Mesodermal cell (in vitro differentiated cells): ENCODE results near the gene ZNF469. TPM values are rescaled to one million over a fixed set of nuclear protein-coding genes. Genes with fewer than 3 reads are reported as not detected.

Experiments
- H3K27ac ChIP-seq: 2 replicates; pipeline ENCODE4 v1.7.0; 2013; ENCODE audit warnings: mild to moderate bottlenecking, low read depth, low read length, moderate library complexity; ENCODE audit not compliant: severe bottlenecking
- H3K36me3 ChIP-seq: 2 replicates; pipeline ENCODE4 v1.7.1; 2013; ENCODE audit warnings: mild to moderate bottlenecking, low read length, moderate library complexity; ENCODE audit not compliant: control insufficient read depth, insufficient read depth
- H3K4me1 ChIP-seq: one replicate; pipeline ENCODE4 v1.7.1; 2013; ENCODE audit warnings: mild to moderate bottlenecking, low read length; ENCODE audit not compliant: insufficient read depth, control insufficient read depth, poor library complexity, severe bottlenecking
- H3K4me3 ChIP-seq: 2 replicates; pipeline ENCODE4 v1.7.0; 2013; ENCODE audit warnings: low read length, control low read depth, mild to moderate bottlenecking; ENCODE audit not compliant: insufficient read depth, poor library complexity, severe bottlenecking; ENCODE audit errors: extremely low read depth
- H3K9me3 ChIP-seq: 2 replicates; pipeline ENCODE4 v1.7.1; 2013; ENCODE audit warnings: mild to moderate bottlenecking, low read length, moderate library complexity; ENCODE audit not compliant: control insufficient read depth
- WGBS, 2 experiments: methylation state at CpG; one replicate each; pipeline ENCODE4 v1.1.5; 2013; ENCODE audit warnings: missing lambda C conversion rate in 2 of 2; ENCODE audit not compliant: insufficient coverage in 2 of 2; 5-methylcytosine and 5-hydroxymethylcytosine counted together
- polyA plus RNA-seq, 2 experiments: library from polyadenylated mRNA; stranded (reverse); fragments of 50-300 nt; gene quantifications; one replicate each; pipeline ENCODE4 v1.2.3, GENCODE V29; 2013

The ZNF469 gene, protein sequence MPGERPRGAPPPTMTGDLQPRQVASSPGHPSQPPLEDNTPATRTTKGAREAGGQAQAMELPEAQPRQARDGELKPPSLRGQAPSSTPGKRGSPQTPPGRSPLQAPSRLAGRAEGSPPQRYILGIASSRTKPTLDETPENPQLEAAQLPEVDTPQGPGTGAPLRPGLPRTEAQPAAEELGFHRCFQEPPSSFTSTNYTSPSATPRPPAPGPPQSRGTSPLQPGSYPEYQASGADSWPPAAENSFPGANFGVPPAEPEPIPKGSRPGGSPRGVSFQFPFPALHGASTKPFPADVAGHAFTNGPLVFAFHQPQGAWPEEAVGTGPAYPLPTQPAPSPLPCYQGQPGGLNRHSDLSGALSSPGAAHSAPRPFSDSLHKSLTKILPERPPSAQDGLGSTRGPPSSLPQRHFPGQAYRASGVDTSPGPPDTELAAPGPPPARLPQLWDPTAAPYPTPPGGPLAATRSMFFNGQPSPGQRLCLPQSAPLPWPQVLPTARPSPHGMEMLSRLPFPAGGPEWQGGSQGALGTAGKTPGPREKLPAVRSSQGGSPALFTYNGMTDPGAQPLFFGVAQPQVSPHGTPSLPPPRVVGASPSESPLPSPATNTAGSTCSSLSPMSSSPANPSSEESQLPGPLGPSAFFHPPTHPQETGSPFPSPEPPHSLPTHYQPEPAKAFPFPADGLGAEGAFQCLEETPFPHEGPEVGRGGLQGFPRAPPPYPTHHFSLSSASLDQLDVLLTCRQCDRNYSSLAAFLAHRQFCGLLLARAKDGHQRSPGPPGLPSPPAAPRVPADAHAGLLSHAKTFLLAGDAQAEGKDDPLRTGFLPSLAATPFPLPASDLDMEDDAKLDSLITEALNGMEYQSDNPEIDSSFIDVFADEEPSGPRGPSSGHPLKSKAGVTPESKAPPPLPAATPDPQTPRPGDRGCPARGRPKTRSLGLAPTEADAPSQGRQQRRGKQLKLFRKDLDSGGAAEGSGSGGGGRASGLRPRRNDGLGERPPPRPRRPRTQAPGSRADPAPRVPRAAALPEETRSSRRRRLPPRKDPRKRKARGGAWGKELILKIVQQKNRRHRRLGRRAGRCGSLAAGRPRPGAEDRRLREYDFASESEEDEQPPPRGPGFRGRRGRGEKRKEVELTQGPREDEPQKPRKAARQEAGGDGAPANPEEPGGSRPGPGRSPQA (N-terminal part only)
- polyA plus RNA-seq (2013, experiment 1 of 2), result 2.3 TPM
- 1.7 TPM for polyA plus RNA-seq (2013, experiment 2 of 2)

DNA sequence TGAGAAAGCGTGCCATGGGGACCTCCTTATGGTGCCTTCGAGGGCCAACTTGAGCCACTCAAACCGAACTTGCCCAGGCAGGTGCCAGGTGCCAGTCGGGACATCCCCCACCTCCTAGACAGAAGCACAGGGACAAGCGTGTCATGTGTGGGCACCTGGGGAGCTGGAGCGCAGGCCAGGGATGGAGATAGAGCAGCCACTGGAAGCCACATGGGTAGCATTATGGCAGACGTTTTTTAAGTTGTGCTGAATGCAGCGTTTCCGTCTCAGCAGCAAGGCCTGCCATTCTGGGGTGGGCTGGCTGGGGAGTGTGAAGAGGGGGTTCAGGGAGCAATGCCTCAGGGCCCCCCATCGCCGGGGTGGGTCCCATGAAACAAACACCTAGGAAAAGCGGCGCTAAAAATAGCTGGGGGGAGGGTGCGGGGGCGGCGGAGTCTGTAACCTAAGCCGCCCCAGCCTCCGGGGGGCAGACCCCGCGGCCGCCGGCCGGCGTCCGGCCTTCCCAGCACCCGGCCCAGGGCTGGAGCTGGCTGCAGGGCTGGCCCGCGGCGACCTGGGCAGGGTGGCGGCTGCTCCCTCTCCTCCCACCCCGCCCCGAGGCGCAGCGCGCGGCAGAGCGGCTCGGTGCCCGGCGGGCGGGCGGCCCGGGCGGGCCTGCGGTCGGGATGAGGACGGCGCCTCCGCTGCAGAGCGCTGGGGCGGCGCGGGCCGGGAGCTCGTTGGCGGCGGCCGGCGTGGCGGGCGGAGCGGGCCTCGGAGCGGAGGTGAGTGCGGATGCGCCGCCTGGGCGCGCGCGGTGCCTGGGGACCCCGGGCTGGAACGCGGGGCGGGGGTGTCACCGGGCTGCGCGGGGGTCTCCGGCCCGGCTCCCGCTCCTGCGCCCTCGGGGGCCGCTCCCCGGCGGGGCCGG, at the start of gene ZNF469:
Gene ZNF469 (plus strand): TSS at position 469 of the 910 bp plus-strand sequence. CDS start 44,512 bp downstream, outside the sequence.
- WGBS, 2 experiments, result 7 to 13% methylated on average over 36 to 54 of the region's 87 CpGs
- H3K9me3 ChIP-seq, result no peaks in the 10 kb centered on the region
- peak within 1 kb of the TSS; percentile 31 for H3K4me3 ChIP-seq
- H3K36me3 ChIP-seq, result no peaks in the 10 kb centered on the region
- H3K27ac ChIP-seq, result no peak within 1 kb of the TSS
- peaks cover 3% of the 10 kb centered on the region for H3K4me1 ChIP-seq

DNA sequence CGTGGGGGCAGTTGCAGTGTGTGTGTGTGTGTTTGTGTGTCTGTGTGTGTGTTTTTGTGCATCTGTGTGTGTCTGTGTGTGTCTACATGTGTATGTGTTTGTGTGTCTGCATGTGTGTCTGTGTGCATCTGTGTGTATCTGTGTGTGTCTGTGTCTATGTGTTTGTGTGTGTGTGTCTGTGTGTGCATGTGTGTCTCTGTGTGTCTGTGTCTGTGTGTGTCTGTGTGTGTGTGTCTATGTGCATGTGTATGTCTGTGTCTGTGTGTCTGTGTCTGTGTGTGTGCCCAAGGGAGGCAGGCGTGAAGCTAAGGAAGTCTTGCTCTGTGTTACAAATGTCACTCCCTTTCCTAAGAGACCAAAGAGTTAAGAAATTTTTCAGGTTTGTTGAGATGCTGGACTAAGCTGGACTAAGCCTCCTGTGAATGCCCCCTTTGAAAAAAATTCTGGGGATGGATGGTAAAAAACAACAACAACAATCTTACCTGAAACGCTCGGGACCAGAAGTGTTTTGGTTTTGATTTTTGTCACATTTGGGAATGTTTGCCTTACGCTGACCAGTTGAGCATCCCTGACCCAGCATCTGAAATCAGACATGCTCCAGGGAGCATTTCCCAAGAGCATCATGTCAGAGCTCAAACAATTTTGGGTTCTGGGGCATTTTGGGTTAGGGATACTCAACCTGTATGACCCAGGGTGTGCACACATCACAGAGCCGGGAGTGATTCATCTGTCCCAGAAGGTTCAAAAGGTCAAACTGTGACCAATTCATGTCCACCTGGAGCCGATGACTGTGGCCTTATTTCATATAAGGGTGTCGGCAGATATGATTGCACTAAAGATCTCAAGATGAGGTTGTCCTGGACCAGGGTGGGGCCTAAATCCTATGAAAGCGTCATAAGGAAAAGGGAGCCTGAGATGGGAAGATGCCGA, 48.6 kb upstream of the ZNF469 start:
- Histone ChIP-seq H3K27ac (no peak overlapping the region), H3K4me3 (no peak overlapping the region), H3K9me3 (peaks cover 2% of the 10 kb centered on the region), H3K4me1 (peaks cover 19% of the 10 kb centered on the region), H3K36me3 (no peaks in the 10 kb centered on the region)
- 92 to 95% methylated on average over 7 of the region's 10 CpGs for WGBS, 2 experiments

DNA sequence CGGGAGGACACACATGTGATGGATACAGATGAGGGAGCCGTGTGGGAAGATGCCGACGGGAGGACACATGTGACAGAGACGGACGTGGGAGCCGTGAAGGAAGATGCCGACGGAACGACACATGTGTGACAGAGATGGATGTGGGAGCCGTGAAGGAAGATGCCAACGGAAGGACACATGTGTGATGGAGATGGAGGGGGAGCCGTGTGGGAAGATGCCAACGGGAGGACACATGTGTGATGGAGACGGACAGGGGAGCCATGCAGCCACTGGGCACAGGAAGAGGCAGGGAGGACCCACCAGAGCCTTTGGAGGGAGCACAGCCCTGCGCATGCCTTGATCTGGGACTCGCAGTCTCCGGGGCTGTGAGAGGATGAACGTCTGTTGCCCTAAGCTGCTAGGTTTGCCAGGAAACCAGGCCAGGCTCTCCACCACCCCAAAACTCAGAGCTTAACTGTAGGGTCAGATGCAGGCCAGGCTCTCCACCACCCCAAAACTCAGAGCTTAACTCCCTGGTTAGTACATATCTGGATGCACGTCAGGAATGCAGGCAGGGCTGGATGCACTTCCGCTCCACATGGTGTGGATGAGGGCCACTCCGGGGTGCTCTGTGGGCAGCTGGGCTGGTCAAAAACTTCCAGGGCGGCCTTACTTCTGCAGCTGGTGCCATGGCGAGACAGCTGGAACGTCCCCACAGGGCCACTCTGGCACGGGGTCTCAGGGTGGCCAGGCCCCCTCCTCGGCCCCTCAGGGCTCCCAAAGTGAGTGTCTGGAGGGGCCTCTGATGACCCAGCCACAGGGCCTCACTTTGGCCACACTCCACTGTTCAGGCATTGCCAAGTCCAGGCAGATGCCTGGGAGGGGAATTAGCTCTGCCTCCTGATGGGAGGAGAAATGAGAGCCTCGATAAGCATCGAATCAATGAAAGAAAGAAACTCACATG, 47.7 kb upstream of the ZNF469 start:
- H3K4me1 ChIP-seq, result peaks cover 19% of the 10 kb centered on the region
- no peak overlapping the region for H3K27ac ChIP-seq
- H3K4me3 ChIP-seq, result no peak overlapping the region
- peaks cover 2% of the 10 kb centered on the region for H3K9me3 ChIP-seq
- no peaks in the 10 kb centered on the region for H3K36me3 ChIP-seq
- WGBS, 2 experiments, result 94 to 96% methylated on average over 27 to 28 of the region's 29 CpGs

DNA sequence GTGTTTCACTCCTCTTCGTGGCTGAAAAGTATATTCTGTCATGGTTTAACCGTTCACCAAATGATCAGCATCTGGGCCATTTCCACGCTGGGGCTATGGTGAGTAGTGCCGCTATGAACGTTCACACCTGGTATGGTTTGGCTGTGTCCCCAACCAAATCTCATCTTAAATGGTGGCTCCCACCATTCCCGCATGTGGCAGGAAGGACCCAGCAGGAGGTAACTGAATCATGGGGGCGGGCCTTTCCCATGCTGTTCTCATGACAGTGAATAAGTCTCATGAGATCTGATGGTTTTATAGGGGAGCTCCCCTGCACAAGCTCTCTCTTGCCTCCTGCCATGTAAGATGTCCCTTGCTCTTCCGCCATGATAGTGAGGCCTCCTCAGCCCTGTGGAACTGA, 45.7 kb upstream of the ZNF469 start:
- no peak overlapping the region for H3K4me3 ChIP-seq
- H3K4me1 ChIP-seq, result peaks cover 12% of the 10 kb centered on the region
- 93 to 94% methylated on average over 7 to 8 of the region's 8 CpGs for WGBS, 2 experiments
- H3K9me3 ChIP-seq, result no peaks in the 10 kb centered on the region
- no peak overlapping the region for H3K27ac ChIP-seq
- H3K36me3 ChIP-seq, result no peaks in the 10 kb centered on the region

DNA sequence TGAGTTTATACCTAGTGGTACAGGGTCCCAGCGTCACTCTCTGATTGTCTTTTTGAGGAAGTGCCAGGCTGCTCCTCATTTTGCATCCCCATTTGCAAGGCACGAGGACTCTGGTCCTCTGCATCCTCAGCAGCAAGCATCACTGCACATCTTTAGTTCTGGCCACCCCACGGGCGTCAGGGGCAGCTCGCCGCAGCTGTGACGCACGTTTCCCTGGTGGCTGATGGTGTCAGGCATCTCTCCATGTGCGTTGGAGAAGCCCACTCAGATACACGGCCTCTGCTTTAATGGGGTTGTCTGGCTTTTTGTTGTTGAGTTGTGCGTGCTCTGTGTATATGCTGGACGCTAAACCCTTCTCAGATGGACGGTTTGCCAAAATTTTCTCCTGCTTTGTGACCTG, 45.2 kb upstream of the ZNF469 start:
- Histone ChIP-seq H3K27ac (no peak overlapping the region), H3K9me3 (no peaks in the 10 kb centered on the region), H3K4me1 (peaks cover 7% of the 10 kb centered on the region), H3K4me3 (no peak overlapping the region), H3K36me3 (no peaks in the 10 kb centered on the region)
- 84 to 92% methylated on average over 13 of the region's 13 CpGs for WGBS, 2 experiments

DNA sequence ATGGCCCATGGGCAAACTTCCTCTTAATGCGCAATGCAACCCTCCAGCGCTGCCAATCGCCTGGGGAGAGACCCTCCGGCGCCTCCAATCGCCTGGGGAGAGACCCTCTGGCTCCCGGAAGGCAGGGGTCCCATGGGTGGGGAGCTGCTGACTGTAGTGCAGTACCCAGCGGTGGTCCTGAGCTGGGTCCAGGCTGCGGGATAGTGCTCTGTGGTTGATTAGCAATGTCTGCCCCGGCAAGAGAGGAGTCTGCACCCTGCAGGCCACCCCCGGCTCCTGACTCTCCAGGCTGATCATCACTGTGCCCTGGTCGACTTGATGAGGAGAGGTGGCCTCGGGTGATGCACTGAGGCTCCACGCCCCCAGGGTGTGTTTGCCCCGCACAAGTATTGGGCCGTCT, 44.6 kb upstream of the ZNF469 start:
- Histone ChIP-seq H3K4me3 (no peak overlapping the region), H3K9me3 (peaks cover 2% of the 10 kb centered on the region), H3K4me1 (peaks cover 1% of the 10 kb centered on the region), H3K36me3 (no peaks in the 10 kb centered on the region), H3K27ac (no peak overlapping the region)
- 84 to 91% methylated on average over 14 of the region's 16 CpGs for WGBS, 2 experiments

DNA sequence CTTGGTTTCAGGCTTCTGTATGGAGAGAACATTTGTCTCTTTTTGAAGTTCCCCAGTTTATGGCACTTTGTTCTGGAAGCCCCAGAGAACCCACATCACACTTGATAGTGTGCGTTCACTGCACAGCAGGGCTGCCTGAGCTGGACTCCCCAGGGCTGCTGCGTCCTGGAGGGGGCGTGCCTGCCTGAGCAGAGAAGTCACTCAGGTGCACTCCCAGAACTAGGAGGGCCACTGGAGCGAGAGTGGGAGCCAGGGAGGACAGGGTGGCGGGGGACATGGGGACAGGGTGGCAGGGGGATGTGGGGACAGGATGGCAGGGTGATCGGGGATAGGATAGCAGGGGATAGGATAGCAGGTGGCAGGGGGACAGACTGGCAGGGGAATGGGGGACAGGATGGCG, 43.9 kb upstream of the ZNF469 start:
- Histone ChIP-seq H3K4me3 (no peak overlapping the region), H3K9me3 (peaks cover 7% of the 10 kb centered on the region), H3K36me3 (no peaks in the 10 kb centered on the region), H3K4me1 (no peaks in the 10 kb centered on the region), H3K27ac (no peak overlapping the region)
- WGBS, 2 experiments, result 81 to 93% methylated on average over 5 of the region's 7 CpGs

DNA sequence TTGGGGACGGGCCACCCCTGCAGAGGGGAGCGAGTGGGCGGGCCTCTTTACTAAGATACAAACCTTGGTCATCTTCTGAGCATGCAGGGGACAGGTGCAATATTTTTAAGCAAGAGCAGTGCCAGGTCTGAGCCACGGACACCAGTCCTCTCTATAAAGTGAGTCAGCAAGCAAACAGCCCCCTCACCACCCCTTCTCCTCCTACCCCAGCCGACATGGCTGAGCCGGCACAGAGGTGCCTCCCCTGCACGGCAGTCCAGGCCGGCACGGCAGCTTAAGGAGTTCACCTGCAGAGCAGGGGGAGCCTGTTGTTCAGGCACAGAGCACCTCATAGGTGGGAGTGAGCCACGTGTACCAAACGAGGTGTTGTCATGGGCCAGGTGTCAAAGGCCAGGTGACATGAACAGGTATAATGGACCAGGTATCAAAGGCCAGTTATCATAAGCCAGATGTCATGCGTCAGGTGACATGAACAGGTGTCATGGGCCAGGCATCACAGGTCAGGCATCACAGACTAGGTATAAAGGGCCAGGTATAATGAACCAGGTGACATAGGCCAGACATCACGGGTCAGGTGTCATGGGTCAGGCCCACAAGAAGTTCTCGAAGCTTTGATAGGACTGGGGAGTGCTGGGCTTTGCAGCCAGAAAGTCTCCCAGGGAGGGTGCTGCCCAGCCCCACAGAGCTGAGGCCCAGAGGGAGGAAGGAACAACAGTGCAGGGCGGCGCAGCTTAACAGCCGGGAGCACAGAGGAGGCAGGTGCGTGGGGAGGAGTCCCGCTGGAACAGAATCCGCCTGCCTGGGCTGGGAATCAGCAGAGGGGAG, 42.6 kb upstream of the ZNF469 start:
- Histone ChIP-seq H3K4me3 (no peak overlapping the region), H3K4me1 (no peaks in the 10 kb centered on the region), H3K27ac (no peak overlapping the region), H3K36me3 (no peaks in the 10 kb centered on the region), H3K9me3 (peaks cover 7% of the 10 kb centered on the region)
- 83 to 85% methylated on average over 14 to 19 of the region's 20 CpGs for WGBS, 2 experiments
